Activated naive CD4-positive, alpha-beta T cell treated with anti-CD3 and anti-CD28 coated beads for 36 hours (primary cell): ENCODE measurements around the gene FNIP1. TPM values are rescaled to one million over a fixed set of nuclear protein-coding genes. Genes with fewer than 3 reads are reported as not detected.
"Not testable (repeated sequence)": the region's sequence is repeated elsewhere in the genome, so short reads cannot be mapped to it uniquely, and the experiment has no call there.

Experiments
- CTCF ChIA-PET: fragments of 350-600 bp; sonication (Branson Sonifier 250); formaldehyde crosslinking; loops from one replicate; lab custom pipeline; 2021; ENCODE audit warnings: antibody characterized with exemption; lab: Charles Lee
- DNase-seq: peaks from one replicate; pipeline ENCODE4 v3.0.0-alpha.2; 2020
- H3K27ac Mint-ChIP-seq: one replicate; pipeline ENCODE4 v1.8.0; 2021; ENCODE audit warnings: mild to moderate bottlenecking, mixed read lengths
- H3K27me3 Mint-ChIP-seq: one replicate; pipeline ENCODE4 v1.8.0; 2021; ENCODE audit warnings: low read depth, mixed read lengths
- H3K36me3 Mint-ChIP-seq: one replicate; pipeline ENCODE4 v1.8.0; 2021; ENCODE audit warnings: low read depth, mixed read lengths
- H3K4me1 Mint-ChIP-seq: one replicate; pipeline ENCODE4 v1.8.0; 2021; ENCODE audit warnings: low read depth, mixed read lengths
- H3K4me3 Mint-ChIP-seq: one replicate; pipeline ENCODE4 v1.8.0; 2021; ENCODE audit warnings: mild to moderate bottlenecking, moderate library complexity, mixed read lengths
- H3K9me3 Mint-ChIP-seq: one replicate; pipeline ENCODE4 v1.8.0; 2021; ENCODE audit warnings: mixed read lengths
- intact Hi-C: fragments of 100-400 bp; cut with micrococcal nuclease; formaldehyde crosslinking; loops from one replicate; pipeline ENCODE4 v1.15.1; 2023
- total RNA-seq, 2 experiments: library from RNA; stranded (reverse); gene quantifications; one replicate each; pipeline ENCODE4 v1.2.3, GENCODE V29; 2021

The FNIP1 gene
- total RNA-seq, 2 experiments from 2014 or later, result 16.8 to 17.8 TPM

DNA sequence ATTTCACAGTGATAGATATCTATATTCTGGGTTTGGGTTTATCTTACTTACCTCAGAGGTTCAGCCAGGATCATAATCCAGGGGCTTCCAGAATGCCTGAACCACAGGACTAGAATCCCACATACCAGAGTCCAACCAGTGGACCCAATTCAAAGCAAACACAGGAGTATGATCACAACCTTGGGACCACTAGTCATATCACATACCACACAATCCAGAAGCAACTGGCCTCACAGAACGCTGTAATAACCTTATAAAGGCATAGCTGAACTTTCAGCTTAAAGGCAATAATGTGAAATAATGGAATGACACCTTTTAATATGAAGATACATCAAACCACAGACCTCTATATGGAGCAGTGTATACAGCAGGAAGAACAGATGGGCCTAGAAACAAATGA, 187.0 kb downstream of the FNIP1 start:
- Mint-ChIP-seq H3K4me3 (no peak overlapping the region), H3K9me3 (no peaks in the 10 kb centered on the region), H3K4me1 (peaks cover 69% of the 10 kb centered on the region), H3K27me3 (no peaks in the 10 kb centered on the region), H3K27ac (no peak overlapping the region), H3K36me3 (peaks cover 10% of the 10 kb centered on the region)
- no peak for DNase-seq
- intact Hi-C loops, result no loop called here
- CTCF ChIA-PET, result interaction anchor here (0.6 to 2.4 kb wide), 3 partner anchors 20 to 197 kb away, joined by 3 to 8 read pairs (median 5); no protein-coding TSS in a partner anchor

DNA sequence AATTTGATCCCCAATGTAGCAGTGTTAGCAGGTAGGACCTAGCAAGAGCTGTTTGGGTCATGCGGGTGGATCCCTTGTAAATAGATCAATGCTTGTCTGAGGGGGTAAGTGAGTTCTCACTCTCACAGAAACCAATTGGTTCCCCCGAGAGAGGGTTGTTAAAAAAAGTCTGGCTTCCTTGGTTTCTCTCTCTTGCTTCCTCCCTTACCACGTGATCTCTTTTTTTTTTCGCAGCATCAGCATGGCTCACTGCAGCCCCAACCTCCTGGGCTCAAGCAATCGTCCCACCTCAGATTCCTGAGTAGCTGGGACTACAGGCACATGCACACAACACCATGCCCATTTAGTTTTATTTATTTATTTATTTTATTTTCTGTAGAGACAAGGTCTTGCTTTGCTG, 188.2 kb downstream of the FNIP1 start:
- no peak for DNase-seq
- Mint-ChIP-seq H3K27me3 (no peaks in the 10 kb centered on the region), H3K36me3 (peaks cover 5% of the 10 kb centered on the region), H3K4me3 (no peak overlapping the region), H3K27ac (no peak overlapping the region), H3K4me1 (peaks cover 62% of the 10 kb centered on the region), H3K9me3 (no peaks in the 10 kb centered on the region)
- CTCF ChIA-PET, result interaction anchor here (0.7 to 2.4 kb wide), 3 partner anchors 19 to 455 kb away, joined by 3 to 8 read pairs (median 7); no protein-coding TSS in a partner anchor
- intact Hi-C loops, result loop anchor here (1.0 kb wide), 1 partner anchor 24 kb away; no protein-coding TSS in a partner anchor

DNA sequence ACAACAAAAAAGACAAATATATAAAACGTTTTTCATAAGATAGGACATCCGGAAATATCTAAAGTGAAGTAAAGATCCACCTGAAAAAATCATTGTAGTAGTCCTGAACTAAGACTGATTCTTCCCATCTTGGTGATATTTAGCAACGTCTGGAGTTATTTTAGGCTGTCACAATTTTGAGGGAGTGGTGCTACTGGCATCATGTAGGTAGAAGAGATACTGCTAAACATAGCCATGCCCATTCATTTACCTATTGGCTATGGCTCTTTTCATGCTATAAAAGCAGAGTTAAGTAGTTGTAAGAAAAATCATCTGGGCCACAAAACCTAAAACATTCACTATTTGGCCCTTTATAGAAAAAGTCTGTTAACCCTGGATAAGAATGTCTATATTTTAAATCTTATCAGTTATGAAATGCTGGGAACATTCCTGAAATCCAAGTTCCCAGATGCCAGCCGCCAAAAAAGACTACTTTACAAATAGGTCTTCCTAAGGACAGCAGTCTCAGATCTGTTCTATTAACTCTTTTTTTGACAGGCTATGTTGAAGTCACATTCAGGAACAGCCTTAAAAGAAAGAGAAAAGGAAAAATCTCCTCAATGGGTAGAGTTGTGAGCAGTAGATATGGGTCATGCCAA, 188.8 kb downstream of the FNIP1 start:
- H3K27me3 Mint-ChIP-seq, result no peaks in the 10 kb centered on the region
- H3K4me3 Mint-ChIP-seq, result no peak overlapping the region
- intact Hi-C loops, result loop anchor here (1.0 kb wide), 1 partner anchor 24 kb away; no protein-coding TSS in a partner anchor
- peaks cover 59% of the 10 kb centered on the region for H3K4me1 Mint-ChIP-seq
- CTCF ChIA-PET, result interaction anchor here (0.7 to 0.9 kb wide), 2 partner anchors 21 to 455 kb away, joined by 3 to 7 read pairs; no protein-coding TSS in a partner anchor
- no peak for DNase-seq
- H3K36me3 Mint-ChIP-seq, result peaks cover 5% of the 10 kb centered on the region
- H3K9me3 Mint-ChIP-seq, result no peaks in the 10 kb centered on the region
- H3K27ac Mint-ChIP-seq, result no peak overlapping the region

DNA sequence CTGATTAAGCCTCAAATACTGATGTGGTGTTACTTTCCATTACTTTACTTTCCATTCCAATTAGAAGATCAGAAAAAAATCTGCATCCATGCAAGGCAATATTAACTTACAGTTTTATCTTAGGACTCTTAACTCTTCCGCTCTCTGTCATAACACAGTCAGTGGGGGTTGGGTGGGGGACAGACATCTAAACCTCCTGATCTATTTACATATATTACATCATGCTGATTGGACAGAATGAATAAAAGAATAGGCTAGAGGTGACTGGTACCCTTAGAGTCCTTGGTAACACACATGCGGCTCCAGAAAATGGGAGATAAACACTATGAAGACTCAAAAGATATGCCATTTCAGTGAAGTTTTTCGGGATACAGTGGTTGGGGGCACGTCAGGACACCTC, 189.4 kb downstream of the FNIP1 start:
- H3K36me3 Mint-ChIP-seq, result peaks cover 5% of the 10 kb centered on the region
- intact Hi-C loops, result no loop called here
- no peaks in the 10 kb centered on the region for H3K27me3 Mint-ChIP-seq
- H3K9me3 Mint-ChIP-seq, result no peaks in the 10 kb centered on the region
- H3K4me3 Mint-ChIP-seq, result no peak overlapping the region
- CTCF ChIA-PET, result no interaction called here
- H3K27ac Mint-ChIP-seq, result no peak overlapping the region
- H3K4me1 Mint-ChIP-seq, result peaks cover 57% of the 10 kb centered on the region
- DNase-seq, result no peak

DNA sequence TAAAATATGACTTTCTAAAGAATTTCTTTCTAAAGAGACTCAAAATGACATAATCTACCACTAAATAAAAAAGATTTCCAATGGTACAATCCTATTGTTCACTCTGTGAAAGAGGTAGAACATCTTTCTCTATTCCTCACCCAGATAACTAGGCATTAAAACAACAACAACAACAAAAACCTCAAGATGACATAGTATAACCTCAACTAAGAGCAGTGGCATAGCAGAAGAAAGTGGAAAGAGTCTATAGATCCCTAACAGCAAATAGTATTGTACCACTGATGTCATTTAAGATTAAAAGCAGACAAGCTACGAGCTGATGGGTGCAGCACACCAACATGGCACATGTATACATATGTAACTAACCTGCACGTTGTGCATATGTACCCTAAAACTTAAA, 191.7 kb downstream of the FNIP1 start:
- CTCF ChIA-PET, result interaction anchor here (1.2 kb wide), 1 partner anchor 15 kb away, joined by 4 read pairs; no protein-coding TSS in a partner anchor
- H3K27ac Mint-ChIP-seq, result no peak overlapping the region
- peaks cover 47% of the 10 kb centered on the region for H3K4me1 Mint-ChIP-seq
- no peaks in the 10 kb centered on the region for H3K9me3 Mint-ChIP-seq
- intact Hi-C loops, result no loop called here
- H3K27me3 Mint-ChIP-seq, result no peaks in the 10 kb centered on the region
- H3K4me3 Mint-ChIP-seq, result no peak overlapping the region
- DNase-seq, result no peak
- peaks cover 11% of the 10 kb centered on the region for H3K36me3 Mint-ChIP-seq

DNA sequence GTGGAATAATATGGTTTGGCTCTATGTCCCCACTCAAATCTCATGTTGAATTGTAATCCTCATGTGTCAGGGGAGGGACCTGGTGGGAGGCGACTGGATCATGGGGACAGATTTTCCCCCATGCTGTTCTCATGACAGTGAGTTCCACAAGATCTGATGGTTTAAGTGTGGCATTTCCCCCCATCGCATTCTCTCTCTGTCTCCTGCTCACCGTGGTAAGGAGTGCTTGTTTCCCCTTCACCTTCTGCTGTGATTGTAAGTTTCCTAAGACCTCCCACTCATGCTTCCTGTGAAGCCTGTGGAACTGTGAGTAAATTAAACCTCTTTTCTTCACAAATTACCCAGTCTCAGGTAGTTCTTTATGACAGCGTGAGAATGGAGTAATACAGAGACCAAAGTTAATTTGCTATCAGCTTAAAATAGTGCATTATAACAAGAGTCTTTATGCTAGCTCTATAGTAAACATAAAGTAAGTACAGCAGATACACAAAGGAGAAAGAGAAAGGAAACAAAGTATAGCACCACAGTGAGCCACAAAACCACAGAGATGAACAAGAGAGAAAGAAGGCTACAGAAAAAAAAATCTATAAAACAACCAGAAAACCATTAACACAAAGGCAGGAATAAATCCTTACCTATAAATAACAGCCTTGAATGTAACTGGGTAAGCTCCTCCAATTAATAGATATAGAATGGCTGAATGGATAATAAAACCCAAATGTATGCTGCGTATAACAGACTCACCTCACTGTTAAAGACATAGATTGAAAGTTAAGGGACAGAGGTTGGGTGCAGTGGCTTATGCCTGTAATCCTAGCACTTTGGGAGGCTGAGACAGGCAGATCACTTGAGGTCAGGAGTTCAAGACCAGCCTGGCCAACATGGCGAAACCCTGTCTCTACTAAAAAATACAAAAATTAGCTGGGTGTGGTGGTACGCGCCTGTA, 201.5 kb downstream of the FNIP1 start:
- Mint-ChIP-seq H3K4me1 (peaks cover 54% of the 10 kb centered on the region), H3K4me3 (peak overlapping the region; percentile 48), H3K9me3 (peaks cover 5% of the 10 kb centered on the region), H3K27me3 (no peaks in the 10 kb centered on the region), H3K36me3 (peaks cover 18% of the 10 kb centered on the region), H3K27ac (peak overlapping the region; percentile 75)
- CTCF ChIA-PET, result interaction anchor here (0.6 to 1.7 kb wide), 3 partner anchors 48 to 412 kb away, joined by 3 to 4 read pairs (median 3); no protein-coding TSS in a partner anchor
- DNase-seq, result peak; percentile 37
- intact Hi-C loops, result loop anchor here (1.0 kb wide), 3 partner anchors 40 to 425 kb away; partner anchors contain the start of genes FNIP1 and RAPGEF6

DNA sequence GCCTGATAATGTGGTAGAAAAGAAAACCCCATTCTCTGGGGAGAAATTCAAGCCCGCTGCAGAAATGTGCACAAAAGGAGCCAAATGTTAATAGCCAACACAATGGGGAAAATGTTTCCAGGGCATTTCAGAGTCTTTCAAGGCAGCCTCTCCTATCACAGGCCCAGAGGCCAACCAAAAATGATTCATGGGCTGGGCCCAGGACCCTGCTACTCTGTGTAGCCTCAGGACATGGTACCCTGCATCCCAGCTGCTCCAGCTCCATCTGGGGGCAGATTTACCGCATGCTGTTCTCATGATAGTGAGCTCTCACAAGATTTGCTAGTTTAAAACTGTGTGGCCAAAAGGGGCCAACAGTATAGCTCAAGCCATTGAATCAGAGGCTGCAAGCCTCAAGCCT, 202.9 kb downstream of the FNIP1 start:
- Mint-ChIP-seq H3K27ac (no peak overlapping the region), H3K4me3 (no peak overlapping the region), H3K27me3 (no peaks in the 10 kb centered on the region), H3K9me3 (peaks cover 5% of the 10 kb centered on the region), H3K36me3 (peaks cover 15% of the 10 kb centered on the region), H3K4me1 (peaks cover 52% of the 10 kb centered on the region)
- DNase-seq, result no peak
- CTCF ChIA-PET, result no interaction called here
- intact Hi-C loops, result no loop called here

DNA sequence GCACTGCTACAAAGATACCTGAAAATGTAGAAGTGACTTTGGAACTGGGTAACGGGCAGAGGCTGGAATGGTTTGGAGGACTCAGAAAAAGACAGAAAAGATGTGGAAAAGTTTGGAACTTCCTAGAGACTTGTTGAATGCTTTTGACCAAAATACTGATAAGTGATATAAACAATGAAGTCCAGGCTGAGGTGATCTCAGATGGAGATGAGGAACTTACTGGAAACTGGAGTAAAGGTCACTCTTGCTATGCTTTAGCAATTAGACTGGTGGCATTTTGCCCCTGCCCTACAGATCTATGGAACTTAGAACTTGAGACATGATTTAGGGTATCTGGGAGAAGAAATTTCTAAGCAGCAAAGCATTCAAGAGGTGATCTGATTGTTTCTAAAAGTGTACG, 203.4 kb downstream of the FNIP1 start:
- CTCF ChIA-PET, result interaction anchor here (9.9 kb wide), 1 partner anchor 415 kb away, joined by 130 read pairs; the partner anchor contains the start of gene ACSL6
- peaks cover 49% of the 10 kb centered on the region for H3K4me1 Mint-ChIP-seq
- DNase-seq, H3K27me3 Mint-ChIP-seq, intact Hi-C loops, H3K9me3 Mint-ChIP-seq, H3K27ac Mint-ChIP-seq, H3K4me3 Mint-ChIP-seq: not testable (repeated sequence)
- peaks cover 15% of the 10 kb centered on the region for H3K36me3 Mint-ChIP-seq

Other genes with a start within 250 kb of the FNIP1 start
- gene RAPGEF6, start 161.8 kb downstream of the FNIP1 start, total RNA-seq, result 10 to 100 TPM; 34.5 to 37.3 TPM
- gene MEIKIN, start 148.6 kb upstream of the FNIP1 start, total RNA-seq, result 1 to 10 TPM; 1.4 to 1.9 TPM
- gene ACSL6, start 214.6 kb upstream of the FNIP1 start, total RNA-seq, result 1 to 10 TPM; 1.2 to 2.4 TPM